SK-N-SH (cell line): ENCODE data around the gene SFI1.

Experiments used
- CTCF ChIP-seq: fragments of 200-600 bp; sonication (generic); IDR thresholded peaks from 2 replicates; pipeline ENCODE4 v1.6.1; 2017; ENCODE audit warnings: antibody characterized with exemption, mild to moderate bottlenecking, moderate library complexity
- EP300 ChIP-seq, 2 experiments: IDR thresholded peaks; 2 replicates each; pipeline versions ENCODE4 v1.4.0 to v1.6.1; 2012; ENCODE audit warnings: borderline replicate concordance in 1 of 2, low read depth in 1 of 2, low read length in 1 of 2
- EZH2phosphoT487 ChIP-seq: fragments of 200-600 bp; sonication (generic); IDR thresholded peaks from 2 replicates; pipeline ENCODE4 v1.6.1; 2017; ENCODE audit warnings: low read depth, mixed run types, mild to moderate bottlenecking, antibody characterized with exemption, moderate library complexity, borderline replicate concordance
- FOXM1 ChIP-seq: IDR thresholded peaks from 2 replicates; pipeline ENCODE4 v1.4.0; 2012; ENCODE audit warnings: low read depth, mild to moderate bottlenecking
- JUND ChIP-seq: IDR thresholded peaks from 2 replicates; pipeline ENCODE4 v1.4.0; 2012
- TCF12 ChIP-seq: IDR thresholded peaks from 2 replicates; pipeline ENCODE4 v1.4.0; 2012
- USF2 ChIP-seq: fragments of 150-350 bp; IDR thresholded peaks from 2 replicates; pipeline ENCODE4 v1.6.1; 2017; ENCODE audit warnings: antibody characterized with exemption, low read length, low read depth, borderline replicate concordance

- TF ChIP-seq JUND (no peak), TCF12 (no peak), EZH2phosphoT487 (no peak), CTCF (no peak), EP300 (IDR thresholded peaks at IDR 0.05; ENCODE audit: borderline replicate concordance in 1 of 2, low read depth in 1 of 2, low read length in 1 of 2) (no peak), FOXM1 (no peak), USF2 (no peak)
Observed at GRCh38 chr22:31652088-31652487, 155.8 kb downstream of the SFI1 start.
